ENCODE measurements around the gene MOSMO. TPM values are rescaled to one million over a fixed set of nuclear protein-coding genes. Genes with fewer than 3 reads are reported as not detected.

The MOSMO gene
- total RNA-seq, 1 experiment from 2014 or later, result 27.6 TPM

GRCh38 chr16:22099256-22099975 lies 91.5 kb downstream of the MOSMO start:
- DNase-seq (ENCODE audit: low read depth, low spot score), result no peak

More at GRCh38 chr16:22099256-22099975, 91.5 kb downstream of the MOSMO start:
- H3K4me2 ChIP-seq (ENCODE audit: low read length), result peak overlapping the region; percentile 63
- H3K4me1 ChIP-seq (ENCODE audit: control insufficient read depth in 1 of 2, insufficient read depth in 2 of 2, low read length in 2 of 2), result peaks cover 0 to 11% of the 10 kb centered on the region in 2 experiments; a peak in 2 of 4 replicates
- H3K4me3 ChIP-seq (replicated peaks in 1 of 2; ENCODE audit: low read depth in 1 of 2, low read length in 2 of 2), result no peak overlapping the region
- H3K9ac ChIP-seq (ENCODE audit: low read length), result no peak overlapping the region
- CTCF ChIA-PET, result interaction anchor here (0.6 to 3.2 kb wide), 20 partner anchors 10 to 155 kb away, joined by 3 to 32 read pairs (median 5); partner anchors contain the start of genes MOSMO and PDZD9
- intact Hi-C loops (cut with micrococcal nuclease), result loop anchor here (5.0 kb wide), 1 partner anchor 147 kb away; the partner anchor contains the start of gene UQCRC2
- peak overlapping the region; percentile 89 for H2AFZ ChIP-seq (ENCODE audit: low read depth, low read length, poor library complexity, severe bottlenecking)
- no TSS peak for BruUV-seq (replicated peaks)
- H3K36me3 ChIP-seq (ENCODE audit: control insufficient read depth in 1 of 2, insufficient read depth in 2 of 2, low read length in 2 of 2), result no peaks in the 10 kb centered on the region
- POLR2A ChIA-PET, result interaction anchor here (0.9 kb wide), 1 partner anchor 148 kb away, joined by 4 read pairs; no protein-coding TSS in a partner anchor
- H3K9me3 ChIP-seq (ENCODE audit: control insufficient read depth in 1 of 2, insufficient read depth in 1 of 2, low read depth in 1 of 2, low read length in 2 of 2), result no peaks in the 10 kb centered on the region
- no peaks in the 10 kb centered on the region for H3K79me2 ChIP-seq (ENCODE audit: insufficient read depth, low read length)
- no peaks in the 10 kb centered on the region for H3K27me3 ChIP-seq (ENCODE audit: insufficient read depth, low read length)
- ATAC-seq, result no peak; the same call in 1 of the 2 replicates
- no peaks in the 10 kb centered on the region for H3K9me2 ChIP-seq (ENCODE audit: insufficient read depth)
- no peak for TF ChIP-seq SP1 (IDR thresholded peaks at IDR 0.05; ENCODE audit: low read depth)
- TF ChIP-seq EZH2phosphoT487 (IDR thresholded peaks at IDR 0.05; ENCODE audit: borderline replicate concordance), result no peak
- TF ChIP-seq FOSL1 (IDR thresholded peaks at IDR 0.05; ENCODE audit: low read depth), result no peak
- no peak for TF ChIP-seq EGR1 (IDR thresholded peaks at IDR 0.05; ENCODE audit: low read depth)
- no peak for TF ChIP-seq CTCF (IDR thresholded peaks at IDR 0.05 in 2 of 3, conservative IDR thresholded peaks at IDR 0.05 in 1 of 3; ENCODE audit: borderline replicate concordance in 1 of 3, insufficient read depth in 1 of 3, low read depth in 2 of 3, low read length in 2 of 3)
- no peak for TF ChIP-seq SIN3A (IDR thresholded peaks at IDR 0.05; ENCODE audit: low read depth)
- TF ChIP-seq YY1 (IDR thresholded peaks at IDR 0.05; ENCODE audit: extremely low read depth, insufficient replicate concordance, low read depth, low read length), result no peak
- TF ChIP-seq EZH2 (IDR thresholded peaks at IDR 0.05), result no peak
- no peak for TF ChIP-seq POLR2A (IDR thresholded peaks at IDR 0.05; ENCODE audit: borderline replicate concordance, extremely low read depth, insufficient read depth, insufficient read length)
- TF ChIP-seq ZNF274 (IDR thresholded peaks at IDR 0.05; ENCODE audit: low read depth, low read length), result no peak
- TF ChIP-seq CEBPB (IDR thresholded peaks at IDR 0.05; ENCODE audit: low read depth), result no peak
- TF ChIP-seq SRF (IDR thresholded peaks at IDR 0.05; ENCODE audit: low read depth), result no peak
- TF ChIP-seq ELF1 (IDR thresholded peaks at IDR 0.05; ENCODE audit: borderline replicate concordance, low read depth), result no peak
- TF ChIP-seq ZBTB33 (IDR thresholded peaks at IDR 0.05; ENCODE audit: extremely low read depth, insufficient replicate concordance, low read length), result no peak
- no peak for TF ChIP-seq MAX (IDR thresholded peaks at IDR 0.05)
- TF ChIP-seq REST (IDR thresholded peaks at IDR 0.05; ENCODE audit: low read depth), result no peak
- no peak for TF ChIP-seq CBX3 (IDR thresholded peaks at IDR 0.05; ENCODE audit: low read depth)
- TF ChIP-seq JUND (IDR thresholded peaks at IDR 0.05), result no peak
- no peak for TF ChIP-seq ZFX (IDR thresholded peaks at IDR 0.05)
- no peak for TF ChIP-seq ATF3 (IDR thresholded peaks at IDR 0.05)
- no peak overlapping the region for H3K27ac ChIP-seq (ENCODE audit: low read depth, low read length)
- RAD21 ChIA-PET (ENCODE audit: low non-redundant PET in 1 of 2, low total read pairs in 2 of 2, uncharacterized antibody in 2 of 2, unreplicated experiment in 2 of 2), result interaction anchor here (0.6 to 1.5 kb wide), 9 partner anchors 22 to 149 kb away, joined by 3 to 7 read pairs (median 4); partner anchors contain the start of gene MOSMO (in 1 of the 2)
- no peaks in the 10 kb centered on the region for H4K20me1 ChIP-seq (ENCODE audit: insufficient read depth)
